PFSK-1 (cell line): Measurements from ENCODE around the gene ECD. TPM values are rescaled to one million over a fixed set of nuclear protein-coding genes. Genes with fewer than 3 reads are reported as not detected.

Experiments used
- FOXP2 ChIP-seq: optimal IDR thresholded peaks from 2 replicates; pipeline ENCODE3; 2011; ENCODE audit warnings: borderline replicate concordance, control low read depth, inconsistent platforms; ENCODE audit not compliant: insufficient read depth; ENCODE audit errors: extremely low read length, extremely low read depth
- POLR2AphosphoS5 ChIP-seq: IDR thresholded peaks from 2 replicates; pipeline ENCODE4 v1.6.1; 2012; ENCODE audit warnings: low read depth, mild to moderate bottlenecking, control low read depth, low read length, moderate library complexity
- SIN3A ChIP-seq: IDR thresholded peaks from 2 replicates; pipeline ENCODE4 v1.6.1; 2012; ENCODE audit warnings: mild to moderate bottlenecking, low read length, moderate library complexity, borderline replicate concordance; ENCODE audit not compliant: insufficient read depth
- TAF1 ChIP-seq: IDR thresholded peaks from 2 replicates; pipeline ENCODE4 v1.6.1; 2012; ENCODE audit warnings: low read length, control low read depth, borderline replicate concordance; ENCODE audit not compliant: insufficient read depth
- polyA plus RNA-seq: library from polyadenylated mRNA; unstranded; fragments of >200 nt; gene quantifications from one replicate; pipeline ENCODE4 v1.2.1, GENCODE V29; 2012; ENCODE audit warnings: low read depth, missing spikeins; ENCODE audit not compliant: insufficient read length
- TF ChIP-seq, protein P1 (sequence below), 2 experiments: IDR thresholded peaks; 2 replicates each; pipeline versions ENCODE4 v1.6.1 to v1.8.0; 2011 to 2012; ENCODE audit warnings: low read depth in 2 of 2, low read length in 2 of 2, control low read depth in 1 of 2, inconsistent platforms in 1 of 2, mild to moderate bottlenecking in 1 of 2, moderate library complexity in 1 of 2; ENCODE audit not compliant: insufficient read depth in 1 of 2

Gene ECD
- 26.0 TPM for polyA plus RNA-seq

DNA sequence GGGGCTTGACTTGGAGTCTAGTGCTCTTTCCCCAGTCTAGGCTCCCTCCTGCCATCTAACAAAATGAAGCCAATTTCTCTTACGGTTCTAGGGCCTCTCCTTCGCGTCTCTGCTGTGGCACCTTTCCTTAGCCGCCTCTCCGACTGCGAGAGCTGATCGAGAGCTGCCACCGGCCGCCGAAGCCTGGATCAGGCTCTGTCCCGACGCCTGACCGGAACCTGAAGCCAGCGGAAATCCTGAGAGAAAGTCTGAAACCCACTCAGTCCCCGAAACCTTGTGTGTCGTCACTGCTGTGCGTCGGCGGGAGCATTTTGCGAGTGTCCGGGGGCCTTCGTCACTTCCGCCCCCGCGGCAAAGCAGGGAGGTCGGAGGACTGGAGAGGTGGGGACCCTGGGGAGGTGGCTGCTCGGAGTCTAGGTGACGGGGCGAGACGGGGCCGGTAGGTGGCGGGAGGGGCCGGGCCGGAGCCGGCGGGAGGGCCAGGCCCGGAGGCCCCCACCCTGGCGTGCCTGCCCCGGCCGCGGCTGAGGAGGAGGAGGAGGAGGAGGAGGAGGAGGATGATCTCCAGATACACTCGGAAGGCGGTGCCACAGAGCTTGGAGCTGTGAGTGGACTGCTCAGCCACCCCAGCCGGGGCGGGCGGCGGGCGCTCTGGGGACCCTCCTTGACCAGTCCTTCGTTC, at the start of gene ECD, which contains the start of gene FAM149B1:
Gene ECD (minus strand): TSS at position 226 of the 682 bp plus-strand sequence. CDS start 4,071 bp downstream, outside the sequence.
Gene FAM149B1 (plus strand): TSS at position 337 of the 682 bp plus-strand sequence. CDS start 221 bp downstream, at position 558.
- TF ChIP-seq FOXP2 (peak; percentile 43), POLR2AphosphoS5 (peak; percentile 86), SIN3A (no peak), TAF1 (peak; percentile 92)

DNA sequence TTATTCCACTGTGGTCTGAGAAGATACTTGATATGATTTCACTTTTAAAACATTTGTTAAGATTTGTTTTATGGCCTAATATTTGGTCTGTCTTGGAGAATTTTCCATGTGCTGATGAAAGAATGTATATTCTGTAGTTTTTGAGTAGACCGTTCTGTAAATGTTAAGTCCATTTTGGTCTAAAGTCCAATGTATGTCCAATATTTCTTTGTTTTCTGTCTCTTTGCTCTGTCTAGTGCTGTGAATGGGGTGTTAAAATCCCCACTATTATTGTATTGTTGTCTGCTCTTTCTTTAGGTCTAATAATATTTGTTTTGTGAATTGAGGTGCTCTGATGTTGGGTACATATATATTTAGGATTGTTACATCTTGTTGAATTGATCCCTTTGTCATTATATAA, 47.9 kb upstream of the ECD start:
- TF ChIP-seq FOXP2 (no peak), SIN3A (no peak), POLR2AphosphoS5 (no peak), TAF1 (no peak)
- TF ChIP-seq, protein P1, sequence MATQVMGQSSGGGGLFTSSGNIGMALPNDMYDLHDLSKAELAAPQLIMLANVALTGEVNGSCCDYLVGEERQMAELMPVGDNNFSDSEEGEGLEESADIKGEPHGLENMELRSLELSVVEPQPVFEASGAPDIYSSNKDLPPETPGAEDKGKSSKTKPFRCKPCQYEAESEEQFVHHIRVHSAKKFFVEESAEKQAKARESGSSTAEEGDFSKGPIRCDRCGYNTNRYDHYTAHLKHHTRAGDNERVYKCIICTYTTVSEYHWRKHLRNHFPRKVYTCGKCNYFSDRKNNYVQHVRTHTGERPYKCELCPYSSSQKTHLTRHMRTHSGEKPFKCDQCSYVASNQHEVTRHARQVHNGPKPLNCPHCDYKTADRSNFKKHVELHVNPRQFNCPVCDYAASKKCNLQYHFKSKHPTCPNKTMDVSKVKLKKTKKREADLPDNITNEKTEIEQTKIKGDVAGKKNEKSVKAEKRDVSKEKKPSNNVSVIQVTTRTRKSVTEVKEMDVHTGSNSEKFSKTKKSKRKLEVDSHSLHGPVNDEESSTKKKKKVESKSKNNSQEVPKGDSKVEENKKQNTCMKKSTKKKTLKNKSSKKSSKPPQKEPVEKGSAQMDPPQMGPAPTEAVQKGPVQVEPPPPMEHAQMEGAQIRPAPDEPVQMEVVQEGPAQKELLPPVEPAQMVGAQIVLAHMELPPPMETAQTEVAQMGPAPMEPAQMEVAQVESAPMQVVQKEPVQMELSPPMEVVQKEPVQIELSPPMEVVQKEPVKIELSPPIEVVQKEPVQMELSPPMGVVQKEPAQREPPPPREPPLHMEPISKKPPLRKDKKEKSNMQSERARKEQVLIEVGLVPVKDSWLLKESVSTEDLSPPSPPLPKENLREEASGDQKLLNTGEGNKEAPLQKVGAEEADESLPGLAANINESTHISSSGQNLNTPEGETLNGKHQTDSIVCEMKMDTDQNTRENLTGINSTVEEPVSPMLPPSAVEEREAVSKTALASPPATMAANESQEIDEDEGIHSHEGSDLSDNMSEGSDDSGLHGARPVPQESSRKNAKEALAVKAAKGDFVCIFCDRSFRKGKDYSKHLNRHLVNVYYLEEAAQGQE (IDR thresholded peaks at IDR 0.05; ENCODE audit: insufficient read depth in 1 of 2, low read depth in 2 of 2, low read length in 2 of 2), result no peak

DNA sequence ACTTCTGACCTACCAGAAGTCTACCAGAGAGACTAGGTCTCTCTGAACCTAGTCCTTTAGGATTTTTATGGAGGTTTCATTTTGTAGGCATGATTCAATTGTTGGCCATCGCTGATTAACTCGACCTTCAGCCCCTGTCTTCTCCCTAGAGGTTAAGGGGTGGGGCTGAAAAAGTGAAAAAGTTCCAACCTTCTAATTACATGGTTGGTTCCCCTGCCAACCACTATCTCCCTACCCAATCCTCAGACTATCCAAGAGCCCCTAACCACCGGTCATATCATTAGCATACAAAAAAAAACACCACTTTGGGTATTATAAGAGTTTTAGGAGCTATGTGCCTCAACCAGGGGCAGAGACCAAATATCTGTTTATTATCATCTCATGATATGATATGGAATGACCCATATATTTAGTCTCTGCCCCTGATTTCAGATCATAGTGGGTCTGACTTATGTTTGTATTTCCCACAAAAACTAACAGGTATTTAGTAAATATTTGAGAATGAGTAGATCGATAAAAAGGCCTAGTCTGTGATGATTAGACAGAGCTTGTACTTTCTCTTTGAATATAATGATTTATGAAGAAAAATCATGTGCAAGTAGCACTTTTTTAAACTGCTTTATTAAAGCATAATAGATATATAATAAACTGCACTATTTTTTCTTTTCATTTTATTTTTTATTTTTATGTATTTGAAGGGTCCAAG, 43.5 kb upstream of the ECD start:
- TF ChIP-seq FOXP2, result no peak
- no peak for TF ChIP-seq SIN3A

DNA sequence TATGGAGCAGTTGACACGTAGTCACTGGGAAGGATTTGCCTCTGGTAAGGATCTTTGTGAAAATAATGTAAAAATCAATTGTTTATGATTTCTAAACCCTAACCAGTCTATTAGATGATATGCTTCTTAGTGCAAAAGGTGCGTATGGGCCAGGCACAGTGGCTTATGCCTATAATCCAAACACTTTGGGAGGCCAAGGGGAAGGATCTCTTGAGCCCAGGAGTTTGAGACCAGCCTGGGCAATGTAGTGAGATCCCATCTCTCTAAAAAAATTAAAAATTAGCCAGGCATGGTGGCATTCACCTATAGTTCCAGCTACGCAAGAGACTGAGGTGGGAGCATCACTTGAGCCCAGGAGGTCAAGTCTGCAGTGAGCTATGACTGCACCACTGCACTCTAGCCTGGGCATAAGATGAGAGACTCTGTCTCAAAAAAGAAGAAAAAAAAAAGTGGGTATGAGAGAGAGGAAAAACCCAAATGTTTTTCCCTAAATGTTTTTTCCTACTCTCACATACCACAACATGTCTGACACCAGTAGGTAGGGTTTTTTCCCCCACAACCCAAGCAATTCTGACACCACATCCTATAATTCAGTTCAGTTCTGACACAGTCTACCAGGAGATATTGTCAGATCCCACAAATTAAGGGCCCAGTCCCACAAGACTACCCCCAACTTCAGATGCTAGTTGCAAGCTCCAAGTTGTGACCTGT, 42.7 kb upstream of the ECD start:
- no peak for TF ChIP-seq POLR2AphosphoS5
- no peak for TF ChIP-seq TAF1

DNA sequence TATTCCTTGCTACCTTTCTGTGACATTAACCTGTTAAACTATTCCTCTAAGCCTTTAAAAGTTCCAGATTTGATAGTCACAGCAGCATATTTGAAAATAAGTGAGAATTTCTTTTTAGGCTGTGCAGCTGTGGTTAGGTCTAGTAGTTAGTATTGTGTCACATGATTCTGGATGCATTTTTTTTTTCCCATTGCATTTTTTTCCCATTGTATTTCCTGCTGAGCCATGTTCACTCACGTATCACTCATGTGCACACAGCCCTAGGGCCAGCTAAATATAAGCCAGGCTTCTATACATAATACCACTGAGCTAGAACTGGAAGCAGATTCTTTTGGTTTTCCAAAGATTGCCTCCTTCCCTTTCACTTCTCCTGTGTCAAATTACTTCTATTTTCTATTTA, 41.9 kb upstream of the ECD start:
- TF ChIP-seq FOXP2 (no peak), POLR2AphosphoS5 (no peak), SIN3A (no peak), TAF1 (no peak)
- TF ChIP-seq, protein P1 (IDR thresholded peaks at IDR 0.05; ENCODE audit: insufficient read depth in 1 of 2, low read depth in 2 of 2, low read length in 2 of 2), result no peak

DNA sequence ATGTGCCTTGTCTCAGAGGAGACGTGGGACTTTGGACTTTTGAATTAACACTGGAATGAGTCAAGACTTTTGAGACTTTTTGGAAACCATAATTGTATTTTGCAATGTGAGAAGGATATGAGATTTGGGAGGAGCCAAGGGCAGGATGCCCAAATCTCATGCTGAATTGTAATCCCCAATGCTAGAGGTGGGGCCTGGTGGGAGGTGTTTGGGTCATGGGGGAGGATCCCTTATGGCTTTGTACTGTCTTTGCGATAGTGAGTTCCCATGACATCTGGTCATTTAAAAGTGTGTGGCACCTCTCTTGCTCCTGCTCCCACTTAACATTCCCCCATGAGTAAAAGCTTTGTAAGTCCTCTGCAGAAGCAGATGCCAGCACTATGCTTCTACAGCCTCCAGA, 40.1 kb upstream of the ECD start:
- TF ChIP-seq, protein P1 (IDR thresholded peaks at IDR 0.05; ENCODE audit: insufficient read depth in 1 of 2, low read depth in 2 of 2, low read length in 2 of 2), result no peak
- no peak for TF ChIP-seq POLR2AphosphoS5
- no peak for TF ChIP-seq TAF1
- TF ChIP-seq SIN3A, result no peak
- TF ChIP-seq FOXP2, result no peak
